Measurements from ENCODE around the gene GNG3. TPM values are rescaled to one million over a fixed set of nuclear protein-coding genes. Genes with fewer than 3 reads are reported as not detected.

Gene GNG3
- total and polyA plus RNA-seq, 2 experiments from 2014 or later = 0.23 to 1.2 TPM

DNA sequence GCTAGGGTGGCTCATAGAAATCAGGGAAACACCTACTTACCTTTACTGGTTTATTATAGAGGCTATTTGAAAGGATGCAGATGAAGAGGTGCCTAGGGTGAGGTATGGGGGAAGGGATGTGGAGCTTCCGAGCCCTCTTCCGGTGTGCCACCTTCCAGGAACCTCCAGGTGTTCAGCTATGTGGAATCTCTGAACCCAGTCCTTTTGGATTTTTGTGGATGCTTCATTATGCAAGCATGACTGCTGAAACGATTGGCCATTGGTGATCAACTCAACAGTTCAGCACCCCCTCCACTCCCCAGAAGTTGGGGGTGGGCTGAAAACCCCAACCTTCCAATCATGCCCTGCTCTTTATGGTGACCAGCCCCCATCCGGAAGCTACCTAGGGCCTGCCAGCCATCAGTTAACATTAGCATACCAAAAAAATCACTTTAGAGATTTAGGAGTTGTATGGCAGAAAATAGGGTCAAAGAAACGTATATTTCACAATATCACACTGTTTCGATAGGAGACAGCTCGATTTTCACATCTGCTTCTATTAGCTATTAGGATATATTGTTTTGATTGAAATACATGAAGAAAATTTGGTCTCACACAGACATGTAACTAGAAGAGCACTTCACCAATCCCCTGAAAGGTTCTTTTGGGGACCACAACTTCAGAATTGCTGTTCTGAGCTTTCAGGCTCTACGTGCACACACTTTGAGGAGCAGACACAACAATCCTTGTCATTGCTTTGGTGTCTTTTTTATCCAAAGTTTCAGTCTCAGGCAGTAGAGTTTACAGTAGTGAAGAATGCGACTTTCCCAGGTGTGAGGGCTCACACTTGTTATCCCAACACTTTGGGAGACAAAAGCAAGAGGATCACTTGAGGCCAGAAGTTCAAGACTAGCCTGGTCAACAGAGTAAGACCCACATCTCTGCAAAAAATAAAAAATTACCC is 50.6 kb downstream of the GNG3 start:
- H3K79me2 ChIP-seq = peaks cover 14% of the 10 kb centered on the region
- H2AFZ ChIP-seq = no peak overlapping the region
- H3K9me2 ChIP-seq (replicated peaks; ENCODE audit: insufficient read depth) = no peaks in the 10 kb centered on the region
- H3K9me3 ChIP-seq (ENCODE audit: low read depth) = no peaks in the 10 kb centered on the region
- H3K36me3 ChIP-seq (replicated peaks; ENCODE audit: insufficient read depth, low read depth) = no peaks in the 10 kb centered on the region
- H3K4me2 ChIP-seq = no peak overlapping the region
- no peaks in the 10 kb centered on the region for H3K27me3 ChIP-seq
- H3K27ac ChIP-seq = no peak overlapping the region
- H4K20me1 ChIP-seq (ENCODE audit: insufficient read depth, poor library complexity, severe bottlenecking) = no peaks in the 10 kb centered on the region
- no peak for DNase-seq (ENCODE audit: low spot score)
- H3K4me3 ChIP-seq = no peak overlapping the region
- TF ChIP-seq EZH2 (IDR thresholded peaks at IDR 0.05; ENCODE audit: borderline replicate concordance) (no peak), EZH2phosphoT487 (IDR thresholded peaks at IDR 0.05; ENCODE audit: low read depth, severe bottlenecking, unreplicated experiment) (no peak)
- TF ChIP-seq, protein P1, sequence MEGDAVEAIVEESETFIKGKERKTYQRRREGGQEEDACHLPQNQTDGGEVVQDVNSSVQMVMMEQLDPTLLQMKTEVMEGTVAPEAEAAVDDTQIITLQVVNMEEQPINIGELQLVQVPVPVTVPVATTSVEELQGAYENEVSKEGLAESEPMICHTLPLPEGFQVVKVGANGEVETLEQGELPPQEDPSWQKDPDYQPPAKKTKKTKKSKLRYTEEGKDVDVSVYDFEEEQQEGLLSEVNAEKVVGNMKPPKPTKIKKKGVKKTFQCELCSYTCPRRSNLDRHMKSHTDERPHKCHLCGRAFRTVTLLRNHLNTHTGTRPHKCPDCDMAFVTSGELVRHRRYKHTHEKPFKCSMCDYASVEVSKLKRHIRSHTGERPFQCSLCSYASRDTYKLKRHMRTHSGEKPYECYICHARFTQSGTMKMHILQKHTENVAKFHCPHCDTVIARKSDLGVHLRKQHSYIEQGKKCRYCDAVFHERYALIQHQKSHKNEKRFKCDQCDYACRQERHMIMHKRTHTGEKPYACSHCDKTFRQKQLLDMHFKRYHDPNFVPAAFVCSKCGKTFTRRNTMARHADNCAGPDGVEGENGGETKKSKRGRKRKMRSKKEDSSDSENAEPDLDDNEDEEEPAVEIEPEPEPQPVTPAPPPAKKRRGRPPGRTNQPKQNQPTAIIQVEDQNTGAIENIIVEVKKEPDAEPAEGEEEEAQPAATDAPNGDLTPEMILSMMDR (IDR thresholded peaks at IDR 0.05; ENCODE audit: poor library complexity) = no peak
- peaks cover 10% of the 10 kb centered on the region for H3K4me1 ChIP-seq (ENCODE audit: insufficient read depth)
- WGBS (ENCODE audit: low lambda C conversion rate, missing lambda C conversion rate) = 55% methylated on average over 9 of the region's 9 CpGs

Small RNAs within 50 kb of the gene (small RNA-seq; reads per million reads assigned to genes)
- gene SNORA57 = not detected

Other genes starting within 250 kb of the GNG3 start
- gene AHNAK, start 160.9 kb upstream of the GNG3 start, total RNA-seq = 218 and 237 TPM in 2 replicates
- gene AHNAK, start 160.9 kb upstream of the GNG3 start, polyA plus RNA-seq = 38.0 and 47.6 TPM in 2 replicates
- 1,612 and 1,634 TPM in 2 replicates for gene EEF1G, start 133.8 kb upstream of the GNG3 start, total RNA-seq
- gene EEF1G, start 133.8 kb upstream of the GNG3 start, polyA plus RNA-seq = 501 and 526 TPM in 2 replicates
- gene TUT1, start 116.2 kb upstream of the GNG3 start, total RNA-seq = 6.7 and 11.7 TPM in 2 replicates
- gene TUT1, start 116.2 kb upstream of the GNG3 start, polyA plus RNA-seq = 14.2 and 16.5 TPM in 2 replicates
- gene MTA2, start 105.8 kb upstream of the GNG3 start, total RNA-seq = 46.8 and 53.1 TPM in 2 replicates
- gene MTA2, start 105.8 kb upstream of the GNG3 start, polyA plus RNA-seq = 17.1 and 25.6 TPM in 2 replicates
- 18.3 and 21.6 TPM in 2 replicates for gene EML3, start 94.9 kb upstream of the GNG3 start, total RNA-seq
- gene EML3, start 94.9 kb upstream of the GNG3 start, polyA plus RNA-seq = 22.6 and 51.0 TPM in 2 replicates
- 1.5 and 1.9 TPM in 2 replicates for gene ROM1, start 94.4 kb upstream of the GNG3 start, total RNA-seq
- gene ROM1, start 94.4 kb upstream of the GNG3 start, polyA plus RNA-seq = 2.1 and 3.2 TPM in 2 replicates
- gene B3GAT3, start 85.7 kb upstream of the GNG3 start, total RNA-seq = 32.3 and 34.4 TPM in 2 replicates
- 59.6 and 61.4 TPM in 2 replicates for gene B3GAT3, start 85.7 kb upstream of the GNG3 start, polyA plus RNA-seq
- 251 and 254 TPM in 2 replicates for gene GANAB, start 61.1 kb upstream of the GNG3 start, total RNA-seq
- 212 and 232 TPM in 2 replicates for gene GANAB, start 61.1 kb upstream of the GNG3 start, polyA plus RNA-seq
- gene INTS5, start 54.4 kb upstream of the GNG3 start, total RNA-seq = 12.6 and 18.7 TPM in 2 replicates
- gene INTS5, start 54.4 kb upstream of the GNG3 start, polyA plus RNA-seq = 19.1 and 21.1 TPM in 2 replicates
- 63.7 and 80.4 TPM in 2 replicates for gene C11orf98, start 42.5 kb upstream of the GNG3 start, total RNA-seq
- gene C11orf98, start 42.5 kb upstream of the GNG3 start, polyA plus RNA-seq = 116 and 133 TPM in 2 replicates
- gene CSKMT, start 42.4 kb upstream of the GNG3 start, total RNA-seq = 10.0 and 22.5 TPM in 2 replicates
- gene CSKMT, start 42.4 kb upstream of the GNG3 start, polyA plus RNA-seq = 5.7 and 7.1 TPM in 2 replicates
- gene UQCC3, start 36.0 kb upstream of the GNG3 start, total RNA-seq = 8.9 and 11.1 TPM in 2 replicates
- 17.0 and 19.0 TPM in 2 replicates for gene UQCC3, start 36.0 kb upstream of the GNG3 start, polyA plus RNA-seq
- 5.4 and 11.2 TPM in 2 replicates for gene LBHD1, start 35.4 kb upstream of the GNG3 start, total RNA-seq
- 6.5 and 6.7 TPM in 2 replicates for gene LBHD1, start 35.4 kb upstream of the GNG3 start, polyA plus RNA-seq
- 73.0 and 74.1 TPM in 2 replicates for gene UBXN1, start 28.6 kb upstream of the GNG3 start, total RNA-seq
- 73.2 and 73.8 TPM in 2 replicates for gene UBXN1, start 28.6 kb upstream of the GNG3 start, polyA plus RNA-seq
- 0.40 and 1.1 TPM in 2 replicates for gene LRRN4CL, start 18.1 kb upstream of the GNG3 start, total RNA-seq
- gene LRRN4CL, start 18.1 kb upstream of the GNG3 start, polyA plus RNA-seq = 0.15 and 0.41 TPM in 2 replicates
- gene BSCL2, start 252 bp upstream of the GNG3 start, total RNA-seq = 39.3 and 49.2 TPM in 2 replicates
- gene BSCL2, start 252 bp upstream of the GNG3 start, polyA plus RNA-seq = 78.7 and 81.0 TPM in 2 replicates
- gene HNRNPUL2, start 19.8 kb downstream of the GNG3 start, total RNA-seq = 14.0 and 15.4 TPM in 2 replicates
- gene HNRNPUL2, start 19.8 kb downstream of the GNG3 start, polyA plus RNA-seq = 2.3 and 3.7 TPM in 2 replicates
- 26.3 and 35.0 TPM in 2 replicates for gene TTC9C, start 20.8 kb downstream of the GNG3 start, total RNA-seq
- gene TTC9C, start 20.8 kb downstream of the GNG3 start, polyA plus RNA-seq = 35.4 and 39.9 TPM in 2 replicates
- 7.0 and 11.0 TPM in 2 replicates for gene ZBTB3, start 46.5 kb downstream of the GNG3 start, total RNA-seq
- gene ZBTB3, start 46.5 kb downstream of the GNG3 start, polyA plus RNA-seq = 4.0 and 4.3 TPM in 2 replicates
- gene POLR2G, start 53.9 kb downstream of the GNG3 start, total RNA-seq = 96.5 and 110 TPM in 2 replicates
- 171 and 195 TPM in 2 replicates for gene POLR2G, start 53.9 kb downstream of the GNG3 start, polyA plus RNA-seq
- 20.5 and 23.2 TPM in 2 replicates for gene TAF6L, start 63.7 kb downstream of the GNG3 start, total RNA-seq
- 35.9 and 36.0 TPM in 2 replicates for gene TAF6L, start 63.7 kb downstream of the GNG3 start, polyA plus RNA-seq
- 78.0 and 99.1 TPM in 2 replicates for gene TMEM179B, start 79.7 kb downstream of the GNG3 start, total RNA-seq
- gene TMEM179B, start 79.7 kb downstream of the GNG3 start, polyA plus RNA-seq = 163 and 172 TPM in 2 replicates
- 28.4 and 31.9 TPM in 2 replicates for gene TMEM223, start 84.3 kb downstream of the GNG3 start, total RNA-seq
- 30.3 and 36.1 TPM in 2 replicates for gene TMEM223, start 84.3 kb downstream of the GNG3 start, polyA plus RNA-seq
- gene NXF1, start 97.8 kb downstream of the GNG3 start, total RNA-seq = 37.2 and 37.6 TPM in 2 replicates
- 71.9 and 91.4 TPM in 2 replicates for gene NXF1, start 97.8 kb downstream of the GNG3 start, polyA plus RNA-seq
- 35.4 and 37.3 TPM in 2 replicates for gene STX5, start 124.4 kb downstream of the GNG3 start, total RNA-seq
- 49.7 and 50.4 TPM in 2 replicates for gene STX5, start 124.4 kb downstream of the GNG3 start, polyA plus RNA-seq
- not detected in 2 replicates for gene TEX54, start 125.2 kb downstream of the GNG3 start, total RNA-seq
- 1.8 and 3.5 TPM in 2 replicates for gene TEX54, start 125.2 kb downstream of the GNG3 start, polyA plus RNA-seq
- 28.0 and 30.9 TPM in 2 replicates for gene WDR74, start 131.9 kb downstream of the GNG3 start, total RNA-seq
- gene WDR74, start 131.9 kb downstream of the GNG3 start, polyA plus RNA-seq = 28.9 and 34.1 TPM in 2 replicates
- 335 and 573 TPM in 2 replicates for gene SLC3A2, start 173.2 kb downstream of the GNG3 start, total RNA-seq
- gene SLC3A2, start 173.2 kb downstream of the GNG3 start, polyA plus RNA-seq = 456 and 476 TPM in 2 replicates
- gene CHRM1, start 213.7 kb downstream of the GNG3 start, total RNA-seq = not detected in 2 replicates
- not detected in 2 replicates for gene CHRM1, start 213.7 kb downstream of the GNG3 start, polyA plus RNA-seq